GM12874 (cell line): ENCODE data around the gene DOCK3.

ENCODE experiments used
- CTCF ChIP-seq: IDR thresholded peaks from 2 replicates; pipeline ENCODE4 v1.5.1; 2011; ENCODE audit warnings: low read depth, mild to moderate bottlenecking, control low read depth, low read length, moderate library complexity; ENCODE audit not compliant: insufficient read depth

Gene DOCK3

GRCh38 chr3:50630877-50631276 lies 43.9 kb upstream of the DOCK3 start:
- TF ChIP-seq CTCF, result no peak

DNA sequence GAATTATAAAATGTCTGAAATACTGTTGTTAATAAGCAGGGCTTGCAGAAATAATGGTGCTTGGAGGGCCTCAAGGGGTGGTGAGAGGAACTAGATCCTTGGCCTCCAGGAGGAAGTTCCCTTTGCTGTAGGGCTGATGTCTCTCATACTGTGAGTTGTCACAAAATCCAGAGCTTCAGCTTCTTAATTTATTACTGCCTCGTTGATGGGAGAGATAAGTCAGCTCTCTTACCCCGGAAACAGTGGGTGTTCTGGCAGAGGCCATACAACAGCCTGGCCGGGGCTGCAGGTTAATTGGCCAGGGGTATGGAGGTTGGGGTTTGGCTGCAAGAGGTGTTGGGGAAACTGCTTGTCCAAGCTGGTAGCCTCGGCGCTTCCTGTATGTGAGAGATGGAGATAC lies 42.3 kb upstream of the DOCK3 start:
- TF ChIP-seq CTCF, result no peak

GRCh38 chr3:50633230-50633790 lies 41.4 kb upstream of the DOCK3 start:
- TF ChIP-seq CTCF, result no peak

DNA sequence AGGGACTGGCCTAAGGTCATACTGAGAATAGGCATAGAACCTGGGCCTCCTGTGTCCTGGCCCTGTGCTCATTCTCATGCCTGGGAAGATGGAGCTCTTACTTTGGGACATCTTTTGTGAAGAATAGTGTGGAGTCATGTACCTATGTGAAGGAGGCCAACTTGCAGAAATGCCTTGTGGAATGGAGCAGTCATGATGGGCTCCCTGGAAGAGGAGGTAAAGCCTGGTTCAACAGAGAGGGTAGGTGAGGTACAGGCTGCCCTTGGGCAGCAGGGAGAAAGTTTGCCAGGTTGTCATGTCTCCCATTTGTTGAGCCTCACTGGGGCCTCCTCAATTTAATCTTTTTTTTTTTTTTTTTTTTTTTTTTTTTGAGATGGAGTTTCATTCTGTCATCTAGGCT lies 39.7 kb upstream of the DOCK3 start:
- TF ChIP-seq CTCF, result no peak

GRCh38 chr3:50637011-50637410 lies 37.7 kb upstream of the DOCK3 start:
- TF ChIP-seq CTCF, result no peak

DNA sequence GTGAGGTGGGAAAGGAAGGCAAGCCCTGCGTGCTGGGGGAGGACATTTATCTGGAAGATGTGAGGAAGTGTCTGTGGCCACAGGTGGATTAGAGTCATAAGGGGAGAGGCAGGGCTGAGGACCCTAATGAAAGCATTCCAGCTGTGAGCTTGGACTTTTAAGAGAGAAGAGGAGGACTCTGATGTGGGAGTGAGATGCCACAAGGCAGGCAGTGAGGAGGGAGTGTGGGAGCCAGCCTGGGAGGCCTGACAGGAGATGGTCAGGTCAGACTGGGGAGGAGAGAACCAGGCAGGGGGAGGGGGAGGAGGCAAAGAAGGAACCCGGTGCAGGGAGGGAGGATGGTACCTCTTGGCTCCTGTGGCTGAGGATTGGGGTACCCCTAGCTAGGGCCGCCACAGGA lies 36.8 kb upstream of the DOCK3 start:
- TF ChIP-seq CTCF, result no peak

GRCh38 chr3:50639055-50639494 lies 35.7 kb upstream of the DOCK3 start:
- TF ChIP-seq CTCF, result no peak
